Endothelial cell (in vitro differentiated cells): ENCODE measurements around the gene PAPPA2. TPM values are rescaled to one million over a fixed set of nuclear protein-coding genes. Genes with fewer than 3 reads are reported as not detected.
A peak's percentile ranks its signal among the peaks of the same experiment; 100 is the strongest.

Experiments
- DNase-seq: peaks from one replicate; pipeline ENCODE4 v3.0.0; 2021; ENCODE audit warnings: low spot score
- H3K27ac Mint-ChIP-seq: one replicate; pipeline ENCODE4 v1.8.0; 2021; ENCODE audit warnings: mixed read lengths, inconsistent platforms; ENCODE audit not compliant: unreplicated experiment
- H3K27me3 Mint-ChIP-seq: one replicate; pipeline ENCODE4 v1.8.0; 2021; ENCODE audit warnings: mild to moderate bottlenecking, moderate library complexity, mixed read lengths, inconsistent platforms; ENCODE audit not compliant: unreplicated experiment
- H3K36me3 Mint-ChIP-seq: one replicate; pipeline ENCODE4 v1.8.0; 2021; ENCODE audit warnings: mild to moderate bottlenecking, low read depth, mixed read lengths, inconsistent platforms; ENCODE audit not compliant: unreplicated experiment
- H3K4me1 Mint-ChIP-seq: one replicate; pipeline ENCODE4 v1.8.0; 2021; ENCODE audit warnings: mild to moderate bottlenecking, mixed read lengths, inconsistent platforms; ENCODE audit not compliant: unreplicated experiment
- H3K4me3 Mint-ChIP-seq: one replicate; pipeline ENCODE4 v1.8.0; 2021; ENCODE audit warnings: mild to moderate bottlenecking, mixed read lengths, inconsistent platforms; ENCODE audit not compliant: unreplicated experiment
- H3K9me3 Mint-ChIP-seq: one replicate; pipeline ENCODE4 v1.8.0; 2021; ENCODE audit warnings: mixed read lengths, inconsistent platforms; ENCODE audit not compliant: unreplicated experiment
- CTCF ChIP-seq: fragments of 200-600 bp; sonication (generic); IDR thresholded peaks from one replicate; pipeline ENCODE4 v1.5.0; 2021; ENCODE audit warnings: antibody characterized with exemption; ENCODE audit not compliant: unreplicated experiment
- total RNA-seq: library from RNA; stranded (reverse); fragmentation: NEBNext Ultra II Directional; extraction: Animal tissue kit (Norgen Biotek cat#: 25700); gene quantifications from one replicate; pipeline ENCODE4 v1.2.1, GENCODE V29; 2021; ENCODE audit not compliant: unreplicated experiment

PAPPA2 gene
- total RNA-seq, 1 donor from 2014 or later = 0.33 TPM

GRCh38 chr1:176838276-176838995 is 375.5 kb downstream of the PAPPA2 start:
- Mint-ChIP-seq H3K36me3 (no peaks in the 10 kb centered on the region), H3K4me1 (no peaks in the 10 kb centered on the region), H3K9me3 (no peaks in the 10 kb centered on the region), H3K27me3 (peaks cover 1% of the 10 kb centered on the region), H3K4me3 (no peak overlapping the region), H3K27ac (no peak overlapping the region)
- no peak for TF ChIP-seq CTCF
- DNase-seq = no peak

- Mint-ChIP-seq H3K36me3 (no peaks in the 10 kb centered on the region), H3K4me3 (no peak overlapping the region), H3K9me3 (no peaks in the 10 kb centered on the region), H3K27ac (no peak overlapping the region), H3K27me3 (peaks cover 1% of the 10 kb centered on the region), H3K4me1 (no peaks in the 10 kb centered on the region)
- no peak for DNase-seq
- no peak for TF ChIP-seq CTCF
Measured at GRCh38 chr1:176839216-176839615, 376.2 kb downstream of the PAPPA2 start.

GRCh38 chr1:176841238-176841637 is 378.3 kb downstream of the PAPPA2 start:
- TF ChIP-seq CTCF = no peak
- Mint-ChIP-seq H3K27me3 (peaks cover 3% of the 10 kb centered on the region), H3K4me1 (no peaks in the 10 kb centered on the region), H3K9me3 (no peaks in the 10 kb centered on the region), H3K27ac (no peak overlapping the region), H3K4me3 (no peak overlapping the region), H3K36me3 (no peaks in the 10 kb centered on the region)
- no peak for DNase-seq

- H3K27me3 Mint-ChIP-seq = peaks cover 2% of the 10 kb centered on the region
- no peaks in the 10 kb centered on the region for H3K36me3 Mint-ChIP-seq
- TF ChIP-seq CTCF = peak; percentile 53
- H3K27ac Mint-ChIP-seq = no peak overlapping the region
- DNase-seq = peak; percentile 53
- H3K4me1 Mint-ChIP-seq = no peaks in the 10 kb centered on the region
- no peaks in the 10 kb centered on the region for H3K9me3 Mint-ChIP-seq
- H3K4me3 Mint-ChIP-seq = no peak overlapping the region
Measured at GRCh38 chr1:176843352-176844297, 380.6 kb downstream of the PAPPA2 start.
